ENCODE measurements around the gene PTGDR2.
A peak's percentile ranks its signal among the peaks of the same experiment; 100 is the strongest.
"Not testable (repeated sequence)": the region's sequence is repeated elsewhere in the genome, so short reads cannot be mapped to it uniquely, and the experiment has no call there.

PTGDR2 gene

GRCh38 chr11:60841797-60842667 lies 13.7 kb downstream of the PTGDR2 start, which contains the start of gene CCDC86:
TSS of gene CCDC86 (plus strand) at chr11:60842113. CDS start at chr11:60842125, 12 bp downstream.
- peak; percentile 91 for DNase-seq

GRCh38 chr11:60840470-60841430 lies 15.0 kb downstream of the PTGDR2 start:
- peak; percentile 85 for DNase-seq

GRCh38 chr11:60838132-60838531 lies 17.6 kb downstream of the PTGDR2 start:
- DNase-seq = peak; percentile 22

- DNase-seq = no peak
These were observed 18.8 kb downstream of the PTGDR2 start for GRCh38 chr11:60836866-60837515.

GRCh38 chr11:60835534-60835846 lies 20.3 kb downstream of the PTGDR2 start:
- peak; percentile 60 for DNase-seq

- peak; percentile 46 for DNase-seq
These were observed 20.8 kb downstream of the PTGDR2 start for GRCh38 chr11:60834742-60835533.

- peak; percentile 55 for DNase-seq
These were observed 24.2 kb downstream of the PTGDR2 start for GRCh38 chr11:60831501-60832079.

- peak; percentile 61 for DNase-seq
These were observed 24.6 kb downstream of the PTGDR2 start for GRCh38 chr11:60831143-60831500.

- DNase-seq = no peak
These were observed 25.1 kb downstream of the PTGDR2 start for GRCh38 chr11:60830478-60831142.

- no peak for DNase-seq
These were observed 30.0 kb downstream of the PTGDR2 start for GRCh38 chr11:60825790-60826189.

- DNase-seq = no peak
These were observed 30.6 kb downstream of the PTGDR2 start for GRCh38 chr11:60825118-60825517.

- not testable (repeated sequence) for DNase-seq
These were observed 31.9 kb downstream of the PTGDR2 start for GRCh38 chr11:60823745-60824306.

- no peak for DNase-seq
These were observed 33.7 kb downstream of the PTGDR2 start for GRCh38 chr11:60821827-60822599.

- no peak for DNase-seq
These were observed 37.7 kb downstream of the PTGDR2 start for GRCh38 chr11:60818057-60818456.

GRCh38 chr11:60816590-60817157 lies 39.1 kb downstream of the PTGDR2 start:
- DNase-seq = no peak

- DNase-seq = no peak
These were observed 41.6 kb downstream of the PTGDR2 start for GRCh38 chr11:60814112-60814511.

GRCh38 chr11:60813324-60813723 lies 42.4 kb downstream of the PTGDR2 start:
- no peak for DNase-seq

GRCh38 chr11:60810569-60810968 lies 45.2 kb downstream of the PTGDR2 start:
- no peak for DNase-seq

- no peak for DNase-seq
These were observed 45.6 kb downstream of the PTGDR2 start for GRCh38 chr11:60810151-60810550.

- DNase-seq = no peak
These were observed 46.1 kb downstream of the PTGDR2 start for GRCh38 chr11:60809691-60810090.

Measured in HCEC 1CT (cell line).